ENCODE measurements around the gene PF4V1. TPM values are rescaled to one million over a fixed set of nuclear protein-coding genes. Genes with fewer than 3 reads are reported as not detected.

PF4V1 gene
- polyA plus RNA-seq, 3 donors = 0.99 to 3.3 TPM; not detected in 1

GRCh38 chr4:73902817-73903547, 49.9 kb downstream of the PF4V1 start:
- intact Hi-C loops (cut with micrococcal nuclease) = no loop called here

More at GRCh38 chr4:73902817-73903547, 49.9 kb downstream of the PF4V1 start:
- Mint-ChIP-seq H3K4me3 (no peak overlapping the region), H3K27ac (no peak overlapping the region), H3K9me3 (peaks cover 0 to 2% (median 0%) of the 10 kb centered on the region in 7 donors), H3K36me3 (no peaks in the 10 kb centered on the region), H3K4me1 (peaks cover 21% of the 10 kb centered on the region), H3K27me3 (ENCODE audit: low read depth in 3 of 3) (peaks cover 0 to 2% (median 0%) of the 10 kb centered on the region in 3 donors)
- Histone ChIP-seq H3K27me3 (ENCODE audit: control insufficient read depth in 2 of 2, insufficient read depth in 2 of 2, low read length in 2 of 2) (no peaks in the 10 kb centered on the region), H3K4me3 (replicated peaks in 1 of 3; ENCODE audit: low read depth in 2 of 3, low read length in 3 of 3) (no peak overlapping the region), H3K9me3 (replicated peaks in 1 of 2; ENCODE audit: control insufficient read depth in 1 of 2, insufficient read depth in 1 of 2, low read length in 2 of 2) (no peaks in the 10 kb centered on the region), H3K36me3 (replicated peaks in 1 of 2; ENCODE audit: control insufficient read depth in 1 of 2, insufficient read depth in 2 of 2, low read length in 2 of 2) (no peaks in the 10 kb centered on the region), H3K4me2 (replicated peaks; ENCODE audit: extremely low read depth, low read length, poor library complexity, severe bottlenecking) (no peak overlapping the region), H3K79me2 (ENCODE audit: insufficient read depth, low read length) (no peaks in the 10 kb centered on the region), H3K4me1 (ENCODE audit: control insufficient read depth in 1 of 2, insufficient read depth in 2 of 2, low read length in 2 of 2) (peaks cover 4 to 5% of the 10 kb centered on the region in 2 donors), H4K20me1 (ENCODE audit: insufficient read depth, low read length) (no peaks in the 10 kb centered on the region), H3K27ac (ENCODE audit: low read depth in 1 of 2, low read length in 2 of 2) (no peak overlapping the region), H3K9ac (ENCODE audit: insufficient read depth, low read length, poor library complexity, severe bottlenecking) (no peak overlapping the region), H2AFZ (ENCODE audit: insufficient read depth, low read depth, low read length, poor library complexity, severe bottlenecking) (no peak overlapping the region)
- TF ChIP-seq, protein P1, sequence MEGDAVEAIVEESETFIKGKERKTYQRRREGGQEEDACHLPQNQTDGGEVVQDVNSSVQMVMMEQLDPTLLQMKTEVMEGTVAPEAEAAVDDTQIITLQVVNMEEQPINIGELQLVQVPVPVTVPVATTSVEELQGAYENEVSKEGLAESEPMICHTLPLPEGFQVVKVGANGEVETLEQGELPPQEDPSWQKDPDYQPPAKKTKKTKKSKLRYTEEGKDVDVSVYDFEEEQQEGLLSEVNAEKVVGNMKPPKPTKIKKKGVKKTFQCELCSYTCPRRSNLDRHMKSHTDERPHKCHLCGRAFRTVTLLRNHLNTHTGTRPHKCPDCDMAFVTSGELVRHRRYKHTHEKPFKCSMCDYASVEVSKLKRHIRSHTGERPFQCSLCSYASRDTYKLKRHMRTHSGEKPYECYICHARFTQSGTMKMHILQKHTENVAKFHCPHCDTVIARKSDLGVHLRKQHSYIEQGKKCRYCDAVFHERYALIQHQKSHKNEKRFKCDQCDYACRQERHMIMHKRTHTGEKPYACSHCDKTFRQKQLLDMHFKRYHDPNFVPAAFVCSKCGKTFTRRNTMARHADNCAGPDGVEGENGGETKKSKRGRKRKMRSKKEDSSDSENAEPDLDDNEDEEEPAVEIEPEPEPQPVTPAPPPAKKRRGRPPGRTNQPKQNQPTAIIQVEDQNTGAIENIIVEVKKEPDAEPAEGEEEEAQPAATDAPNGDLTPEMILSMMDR (IDR thresholded peaks at IDR 0.05) = no peak
- no peak for DNase-seq
- 88% methylated on average over 1 of the region's 3 CpGs for WGBS (ENCODE audit: insufficient coverage)

Other genes with a start within 250 kb of the PF4V1 start
- gene RASSF6, start 232.9 kb upstream of the PF4V1 start, polyA plus RNA-seq = not detected
- gene CXCL8, start 112.7 kb upstream of the PF4V1 start, polyA plus RNA-seq = 100 to 1,000 TPM; 275 to 604 (median 328) TPM
- not detected for gene CXCL6, start 16.6 kb upstream of the PF4V1 start, polyA plus RNA-seq
- 1 to 10 TPM; 1.7 to 4.4 (median 3.5) TPM for gene CXCL1, start 16.1 kb downstream of the PF4V1 start, polyA plus RNA-seq
- 10 to 100 TPM in 1 of 3 donors, 1 to 10 TPM in 2; 1.1 to 30.1 (median 8.6) TPM for gene PF4, start 128.7 kb downstream of the PF4V1 start, polyA plus RNA-seq
- 10 to 100 TPM in 2 of 3 donors, under 1 TPM in 1; 0.65 to 63.1 (median 16.3) TPM for gene PPBP, start 134.9 kb downstream of the PF4V1 start, polyA plus RNA-seq
- under 1 TPM in 1 of 3 donors, not detected in 2; 0.15 TPM for gene CXCL5, start 145.4 kb downstream of the PF4V1 start, polyA plus RNA-seq
- 1 to 10 TPM; 2.5 to 4.4 (median 3.7) TPM for gene CXCL3, start 185.4 kb downstream of the PF4V1 start, polyA plus RNA-seq
- gene CXCL2, start 245.9 kb downstream of the PF4V1 start, polyA plus RNA-seq = 10 to 100 TPM; 13.9 to 62.4 (median 18.5) TPM